SK-N-SH (cell line): Measurements from ENCODE around the gene HIF1A. TPM values are rescaled to one million over a fixed set of nuclear protein-coding genes. Genes with fewer than 3 reads are reported as not detected.

Source experiments
- CTCF ChIA-PET: fragments of 300-600, 350-600 bp; formaldehyde crosslinking; extraction: SDS; loops from one replicate; lab custom pipeline; 2021; lab: Yijun Ruan, JAX
- POLR2A ChIA-PET: fragments of 350-600 bp; sonication (Branson Sonifier 250); formaldehyde crosslinking; extraction: SDS; loops from one replicate; lab custom pipeline; 2020; ENCODE audit warnings: antibody characterized with exemption, inconsistent platforms; lab: Yijun Ruan, JAX
- DNase-seq: peaks from one replicate; pipeline ENCODE4 v3.0.0; 2012
- H2AFZ ChIP-seq: fragments of 200-600 bp; sonication (generic); 2 replicates; pipeline ENCODE4 v1.8.1; 2016; ENCODE audit warnings: antibody characterized with exemption, mild to moderate bottlenecking, low read depth
- H3F3A ChIP-seq: fragments of 200-600 bp; sonication (generic); replicated peaks from 2 replicates; pipeline ENCODE3; 2016; ENCODE audit warnings: antibody characterized with exemption, mild to moderate bottlenecking; ENCODE audit not compliant: insufficient read depth
- H3K27ac ChIP-seq, 2 experiments: fragments of 200-500 bp in 1 of 2; fragments of 200-600 bp in 1 of 2; sonication (Bioruptor generic) in 1 of 2; sonication (generic), shearing (Covaris generic) in 1 of 2; 2 replicates each; pipeline versions ENCODE4 v1.5.1 to v1.6.1; 2014 to 2016; ENCODE audit warnings: low read depth in 2 of 2, inconsistent platforms in 1 of 2, low read length in 1 of 2, mild to moderate bottlenecking in 1 of 2, mixed read lengths in 1 of 2
- H3K27me3 ChIP-seq: fragments of 200-600 bp; sonication (generic), shearing (Covaris generic); 2 replicates; pipeline ENCODE4 v1.6.1; 2016; ENCODE audit warnings: mixed run types; ENCODE audit not compliant: insufficient read depth
- H3K36me3 ChIP-seq, 2 experiments: fragments of 200-500 bp in 1 of 2; fragments of 200-600 bp in 1 of 2; sonication (Bioruptor generic) in 1 of 2; sonication (generic) in 1 of 2; replicated peaks in 1 of 2; 2 replicates each; pipeline versions ENCODE3 to v1.5.1; 2014 to 2016; ENCODE audit warnings: low read length in 1 of 2, mild to moderate bottlenecking in 1 of 2; ENCODE audit not compliant: insufficient read depth in 2 of 2, control insufficient read depth in 1 of 2
- H3K4me1 ChIP-seq, 2 experiments: fragments of 200-500 bp in 1 of 2; fragments of 200-600 bp in 1 of 2; sonication (Bioruptor generic) in 1 of 2; sonication (generic), shearing (Covaris generic) in 1 of 2; 2 replicates each; pipeline versions ENCODE4 v1.5.1 to v1.6.1; 2014 to 2016; ENCODE audit warnings: low read depth in 1 of 2, low read length in 1 of 2, mixed run types in 1 of 2; ENCODE audit not compliant: insufficient read depth in 2 of 2, control insufficient read depth in 1 of 2
- H3K4me2 ChIP-seq: fragments of 200-600 bp; sonication (generic), shearing (Covaris generic); 2 replicates; pipeline ENCODE4 v1.6.1; 2017; ENCODE audit warnings: mixed run types
- H3K4me3 ChIP-seq, 2 experiments: fragments of 200-500 bp in 1 of 2; fragments of 200-600 bp in 1 of 2; sonication (Bioruptor generic) in 1 of 2; sonication (generic), shearing (Covaris generic) in 1 of 2; 2 replicates each; pipeline versions ENCODE4 v1.5.1 to v1.8.1; 2014 to 2016; ENCODE audit warnings: low read depth in 2 of 2, inconsistent platforms in 1 of 2, low read length in 1 of 2, mild to moderate bottlenecking in 1 of 2, mixed read lengths in 1 of 2, moderate library complexity in 1 of 2
- H3K79me2 ChIP-seq: fragments of 200-600 bp; sonication (generic); 2 replicates; pipeline ENCODE4 v1.8.1; 2017; ENCODE audit warnings: mild to moderate bottlenecking; ENCODE audit not compliant: insufficient read depth
- H3K9ac ChIP-seq: fragments of 200-600 bp; sonication (generic); 2 replicates; pipeline ENCODE4 v1.6.1; 2017; ENCODE audit warnings: mixed run types
- H3K9me2 ChIP-seq: fragments of 200-600 bp; sonication (generic); 2 replicates; pipeline ENCODE4 v1.6.1; 2017; ENCODE audit warnings: mixed run types
- H3K9me3 ChIP-seq: fragments of 200-600 bp; sonication (generic); 2 replicates; pipeline ENCODE4 v1.6.1; 2017; ENCODE audit warnings: mixed run types, mild to moderate bottlenecking, moderate library complexity
- H4K20me1 ChIP-seq: fragments of 200-600 bp; sonication (generic); 2 replicates; pipeline ENCODE4 v1.6.1; 2017; ENCODE audit warnings: mild to moderate bottlenecking, mixed run types; ENCODE audit not compliant: insufficient read depth
- ELF1 ChIP-seq: IDR thresholded peaks from 2 replicates; pipeline ENCODE4 v1.4.0; 2012
- EP300 ChIP-seq, 2 experiments: IDR thresholded peaks; 2 replicates each; pipeline versions ENCODE4 v1.4.0 to v1.6.1; 2012; ENCODE audit warnings: borderline replicate concordance in 1 of 2, low read depth in 1 of 2, low read length in 1 of 2
- FOXJ3 ChIP-seq: sonication (generic); formaldehyde crosslinking; IDR thresholded peaks from 2 replicates; pipeline ENCODE4 v1.5.1; 2020; ENCODE audit warnings: mild to moderate bottlenecking, missing genetic modification reagents
- FOXM1 ChIP-seq: IDR thresholded peaks from 2 replicates; pipeline ENCODE4 v1.4.0; 2012; ENCODE audit warnings: low read depth, mild to moderate bottlenecking
- GABPA ChIP-seq: IDR thresholded peaks from 2 replicates; pipeline ENCODE4 v1.4.0; 2012; ENCODE audit warnings: low read depth, mild to moderate bottlenecking
- NRF1 ChIP-seq: IDR thresholded peaks from 2 replicates; pipeline ENCODE4 v1.6.1; 2012; ENCODE audit warnings: low read depth, mild to moderate bottlenecking, low read length
- RAD21 ChIP-seq: IDR thresholded peaks from 2 replicates; pipeline ENCODE4 v1.6.1; 2012; ENCODE audit warnings: mild to moderate bottlenecking, low read length
- RCOR1 ChIP-seq: fragments of 150-350 bp; IDR thresholded peaks from 2 replicates; pipeline ENCODE4 v1.6.1; 2017; ENCODE audit warnings: antibody characterized with exemption, low read length
- RFX5 ChIP-seq: IDR thresholded peaks from 2 replicates; pipeline ENCODE4 v1.6.1; 2012; ENCODE audit warnings: mild to moderate bottlenecking, improper control_type of control experiment, low read length
- SIN3A ChIP-seq: IDR thresholded peaks from 2 replicates; pipeline ENCODE4 v1.6.1; 2012; ENCODE audit warnings: low read depth, mild to moderate bottlenecking, low read length, moderate library complexity, borderline replicate concordance
- SMC3 ChIP-seq: IDR thresholded peaks from 2 replicates; pipeline ENCODE4 v1.6.1; 2012; ENCODE audit warnings: low read depth, low read length, improper control_type of control experiment
- TCF12 ChIP-seq: IDR thresholded peaks from 2 replicates; pipeline ENCODE4 v1.4.0; 2012
- WGBS: methylation state at CpG from one replicate; pipeline ENCODE4 v1.1.6; 2017; ENCODE audit warnings: low lambda C conversion rate; 5-methylcytosine and 5-hydroxymethylcytosine counted together
- polyA plus RNA-seq, 3 experiments: library from polyadenylated mRNA; depleted of rRNA; stranded (reverse); fragments of >200 nt; gene quantifications; 2 replicates each; pipeline ENCODE4 v1.2.3, GENCODE V29; 2012
- TF ChIP-seq, protein P1 (sequence below): IDR thresholded peaks from 2 replicates; pipeline ENCODE4 v1.6.1; 2012; ENCODE audit warnings: mild to moderate bottlenecking, low read depth, low read length, moderate library complexity
- TF ChIP-seq, protein P2 (sequence below): fragments of 150-350 bp; IDR thresholded peaks from 2 replicates; pipeline ENCODE4 v1.6.1; 2017; ENCODE audit warnings: antibody characterized with exemption, low read length, low read depth, borderline replicate concordance
- TF ChIP-seq, protein P3 (sequence below): IDR thresholded peaks from 2 replicates; pipeline ENCODE4 v1.4.0; 2012; ENCODE audit warnings: low read depth, borderline replicate concordance
- TF ChIP-seq, protein P4 (sequence below): IDR thresholded peaks from 2 replicates; pipeline ENCODE4; 2012
- TF ChIP-seq, protein P5 (sequence below): fragments of 200-600 bp; sonication (generic); IDR thresholded peaks from 2 replicates; pipeline ENCODE4 v1.6.1; 2017; ENCODE audit warnings: antibody characterized with exemption, mild to moderate bottlenecking, moderate library complexity

Gene HIF1A
- polyA plus RNA-seq, 1 of the 3 experiments (the other 2 are of a cell fraction) = 20.8 TPM

DNA sequence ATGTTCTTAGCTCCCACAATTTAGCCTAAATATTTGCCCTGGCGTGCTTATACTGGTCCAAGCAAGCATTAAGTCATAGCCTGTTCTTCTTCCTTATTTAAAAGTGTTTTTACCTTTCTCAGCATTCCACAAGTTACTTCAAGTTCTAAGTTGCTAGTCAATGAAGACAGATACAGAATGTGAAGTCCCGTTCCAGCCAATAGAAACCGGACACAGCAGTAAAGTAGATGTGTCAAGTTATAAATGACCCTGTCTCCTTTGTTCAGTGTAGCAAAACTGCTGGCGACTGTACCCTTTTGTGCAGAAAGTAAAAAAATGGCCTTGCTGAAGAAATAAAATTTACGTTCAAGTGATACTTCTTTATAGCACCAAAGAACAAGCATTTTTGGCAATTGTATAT, 70.8 kb downstream of the HIF1A start:
- WGBS = 95% methylated on average over 5 of the region's 5 CpGs
- no peaks in the 10 kb centered on the region for H3K9me2 ChIP-seq
- H3K9me3 ChIP-seq = no peaks in the 10 kb centered on the region
- no peak overlapping the region for H3K27ac ChIP-seq
- H3K79me2 ChIP-seq = peaks cover 59% of the 10 kb centered on the region
- H2AFZ ChIP-seq = no peak overlapping the region
- no peak for DNase-seq
- no peaks in the 10 kb centered on the region for H3K27me3 ChIP-seq
- H3K4me2 ChIP-seq = no peak overlapping the region
- H3K36me3 ChIP-seq = peaks cover 9 to 20% of the 10 kb centered on the region in 2 experiments
- TF ChIP-seq FOXJ3 (CRISPR knock-in tag) (no peak), RFX5 (no peak), ELF1 (no peak), SMC3 (no peak), GABPA (no peak), TCF12 (no peak), EP300 (IDR thresholded peaks at IDR 0.05; ENCODE audit: borderline replicate concordance in 1 of 2, low read depth in 1 of 2, low read length in 1 of 2) (no peak), NRF1 (no peak), FOXM1 (no peak), SIN3A (no peak), RCOR1 (no peak), RAD21 (no peak)
- TF ChIP-seq, protein P1, sequence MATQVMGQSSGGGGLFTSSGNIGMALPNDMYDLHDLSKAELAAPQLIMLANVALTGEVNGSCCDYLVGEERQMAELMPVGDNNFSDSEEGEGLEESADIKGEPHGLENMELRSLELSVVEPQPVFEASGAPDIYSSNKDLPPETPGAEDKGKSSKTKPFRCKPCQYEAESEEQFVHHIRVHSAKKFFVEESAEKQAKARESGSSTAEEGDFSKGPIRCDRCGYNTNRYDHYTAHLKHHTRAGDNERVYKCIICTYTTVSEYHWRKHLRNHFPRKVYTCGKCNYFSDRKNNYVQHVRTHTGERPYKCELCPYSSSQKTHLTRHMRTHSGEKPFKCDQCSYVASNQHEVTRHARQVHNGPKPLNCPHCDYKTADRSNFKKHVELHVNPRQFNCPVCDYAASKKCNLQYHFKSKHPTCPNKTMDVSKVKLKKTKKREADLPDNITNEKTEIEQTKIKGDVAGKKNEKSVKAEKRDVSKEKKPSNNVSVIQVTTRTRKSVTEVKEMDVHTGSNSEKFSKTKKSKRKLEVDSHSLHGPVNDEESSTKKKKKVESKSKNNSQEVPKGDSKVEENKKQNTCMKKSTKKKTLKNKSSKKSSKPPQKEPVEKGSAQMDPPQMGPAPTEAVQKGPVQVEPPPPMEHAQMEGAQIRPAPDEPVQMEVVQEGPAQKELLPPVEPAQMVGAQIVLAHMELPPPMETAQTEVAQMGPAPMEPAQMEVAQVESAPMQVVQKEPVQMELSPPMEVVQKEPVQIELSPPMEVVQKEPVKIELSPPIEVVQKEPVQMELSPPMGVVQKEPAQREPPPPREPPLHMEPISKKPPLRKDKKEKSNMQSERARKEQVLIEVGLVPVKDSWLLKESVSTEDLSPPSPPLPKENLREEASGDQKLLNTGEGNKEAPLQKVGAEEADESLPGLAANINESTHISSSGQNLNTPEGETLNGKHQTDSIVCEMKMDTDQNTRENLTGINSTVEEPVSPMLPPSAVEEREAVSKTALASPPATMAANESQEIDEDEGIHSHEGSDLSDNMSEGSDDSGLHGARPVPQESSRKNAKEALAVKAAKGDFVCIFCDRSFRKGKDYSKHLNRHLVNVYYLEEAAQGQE = no peak
- TF ChIP-seq, protein P2, sequence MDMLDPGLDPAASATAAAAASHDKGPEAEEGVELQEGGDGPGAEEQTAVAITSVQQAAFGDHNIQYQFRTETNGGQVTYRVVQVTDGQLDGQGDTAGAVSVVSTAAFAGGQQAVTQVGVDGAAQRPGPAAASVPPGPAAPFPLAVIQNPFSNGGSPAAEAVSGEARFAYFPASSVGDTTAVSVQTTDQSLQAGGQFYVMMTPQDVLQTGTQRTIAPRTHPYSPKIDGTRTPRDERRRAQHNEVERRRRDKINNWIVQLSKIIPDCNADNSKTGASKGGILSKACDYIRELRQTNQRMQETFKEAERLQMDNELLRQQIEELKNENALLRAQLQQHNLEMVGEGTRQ = no peak
- TF ChIP-seq, protein P3, sequence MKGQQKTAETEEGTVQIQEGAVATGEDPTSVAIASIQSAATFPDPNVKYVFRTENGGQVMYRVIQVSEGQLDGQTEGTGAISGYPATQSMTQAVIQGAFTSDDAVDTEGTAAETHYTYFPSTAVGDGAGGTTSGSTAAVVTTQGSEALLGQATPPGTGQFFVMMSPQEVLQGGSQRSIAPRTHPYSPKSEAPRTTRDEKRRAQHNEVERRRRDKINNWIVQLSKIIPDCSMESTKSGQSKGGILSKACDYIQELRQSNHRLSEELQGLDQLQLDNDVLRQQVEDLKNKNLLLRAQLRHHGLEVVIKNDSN = no peak
- TF ChIP-seq, protein P4, sequence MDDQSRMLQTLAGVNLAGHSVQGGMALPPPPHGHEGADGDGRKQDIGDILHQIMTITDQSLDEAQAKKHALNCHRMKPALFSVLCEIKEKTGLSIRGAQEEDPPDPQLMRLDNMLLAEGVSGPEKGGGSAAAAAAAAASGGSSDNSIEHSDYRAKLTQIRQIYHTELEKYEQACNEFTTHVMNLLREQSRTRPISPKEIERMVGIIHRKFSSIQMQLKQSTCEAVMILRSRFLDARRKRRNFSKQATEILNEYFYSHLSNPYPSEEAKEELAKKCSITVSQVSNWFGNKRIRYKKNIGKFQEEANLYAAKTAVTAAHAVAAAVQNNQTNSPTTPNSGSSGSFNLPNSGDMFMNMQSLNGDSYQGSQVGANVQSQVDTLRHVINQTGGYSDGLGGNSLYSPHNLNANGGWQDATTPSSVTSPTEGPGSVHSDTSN = no peak
- TF ChIP-seq, protein P5, sequence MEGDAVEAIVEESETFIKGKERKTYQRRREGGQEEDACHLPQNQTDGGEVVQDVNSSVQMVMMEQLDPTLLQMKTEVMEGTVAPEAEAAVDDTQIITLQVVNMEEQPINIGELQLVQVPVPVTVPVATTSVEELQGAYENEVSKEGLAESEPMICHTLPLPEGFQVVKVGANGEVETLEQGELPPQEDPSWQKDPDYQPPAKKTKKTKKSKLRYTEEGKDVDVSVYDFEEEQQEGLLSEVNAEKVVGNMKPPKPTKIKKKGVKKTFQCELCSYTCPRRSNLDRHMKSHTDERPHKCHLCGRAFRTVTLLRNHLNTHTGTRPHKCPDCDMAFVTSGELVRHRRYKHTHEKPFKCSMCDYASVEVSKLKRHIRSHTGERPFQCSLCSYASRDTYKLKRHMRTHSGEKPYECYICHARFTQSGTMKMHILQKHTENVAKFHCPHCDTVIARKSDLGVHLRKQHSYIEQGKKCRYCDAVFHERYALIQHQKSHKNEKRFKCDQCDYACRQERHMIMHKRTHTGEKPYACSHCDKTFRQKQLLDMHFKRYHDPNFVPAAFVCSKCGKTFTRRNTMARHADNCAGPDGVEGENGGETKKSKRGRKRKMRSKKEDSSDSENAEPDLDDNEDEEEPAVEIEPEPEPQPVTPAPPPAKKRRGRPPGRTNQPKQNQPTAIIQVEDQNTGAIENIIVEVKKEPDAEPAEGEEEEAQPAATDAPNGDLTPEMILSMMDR = no peak
- H3K9ac ChIP-seq = no peak overlapping the region
- H4K20me1 ChIP-seq = no peaks in the 10 kb centered on the region
- ChIA-PET CTCF (interaction anchor here (0.9 to 2.1 kb wide), 3 partner anchors 11 to 71 kb away, joined by 3 to 9 read pairs (median 4); no protein-coding TSS in a partner anchor), POLR2A (no interaction called here)
- no peaks in the 10 kb centered on the region for H3F3A ChIP-seq
- H3K4me1 ChIP-seq = peaks cover 13 to 15% of the 10 kb centered on the region in 2 experiments; a peak in 3 of 4 replicates
- no peak overlapping the region for H3K4me3 ChIP-seq
